ENCODE measurements around the gene KIAA1549.

Gene KIAA1549

DNA sequence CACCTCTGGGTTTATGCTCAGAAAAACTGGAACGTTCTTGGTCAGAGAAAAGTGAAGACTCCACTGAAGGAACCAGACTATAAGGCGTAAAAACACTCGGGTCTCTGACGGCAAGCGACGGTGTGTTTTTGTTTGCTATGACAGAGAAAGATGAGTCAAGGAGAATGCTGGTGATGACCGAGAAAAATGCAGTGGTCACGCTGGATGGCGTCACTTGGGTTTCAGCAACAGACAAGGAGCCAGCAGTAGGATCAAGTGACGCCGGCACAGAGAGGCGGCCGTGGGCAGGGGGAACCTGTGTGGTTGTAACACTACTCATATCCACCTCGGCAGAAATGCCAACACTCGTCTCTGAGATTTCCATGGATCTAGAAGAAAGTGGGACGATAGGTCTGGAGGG, 63.4 kb downstream of the KIAA1549 start:
- Mint-ChIP-seq H3K9me3 (no peaks in the 10 kb centered on the region), H3K36me3 (ENCODE audit: low read depth) (no peaks in the 10 kb centered on the region), H3K4me1 (ENCODE audit: low read depth) (no peaks in the 10 kb centered on the region), H3K27ac (no peak overlapping the region), H3K4me3 (no peak overlapping the region), H3K27me3 (no peaks in the 10 kb centered on the region)

DNA sequence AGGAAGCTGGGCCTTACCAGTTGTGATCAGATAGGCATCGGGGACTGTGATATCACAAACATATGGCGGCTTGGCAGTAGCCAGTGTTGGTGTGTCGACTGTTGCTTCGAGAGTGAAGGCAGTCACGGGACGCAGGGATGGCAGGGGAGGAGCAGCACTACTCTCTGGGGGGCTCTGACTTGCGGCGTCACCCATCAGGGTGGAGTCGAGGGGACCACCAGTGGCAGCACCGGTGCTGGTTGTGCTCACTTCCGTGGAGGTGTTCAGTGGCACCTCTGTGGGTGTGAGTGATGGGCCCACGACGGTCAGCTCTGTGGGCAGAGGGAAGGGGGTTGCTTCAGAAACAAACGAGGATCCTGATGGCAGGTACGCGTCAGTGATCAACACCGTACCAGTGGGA, 64.5 kb downstream of the KIAA1549 start:
- no peak overlapping the region for H3K27ac Mint-ChIP-seq
- no peaks in the 10 kb centered on the region for H3K36me3 Mint-ChIP-seq (ENCODE audit: low read depth)
- no peaks in the 10 kb centered on the region for H3K4me1 Mint-ChIP-seq (ENCODE audit: low read depth)
- no peaks in the 10 kb centered on the region for H3K9me3 Mint-ChIP-seq
- no peak overlapping the region for H3K4me3 Mint-ChIP-seq
- no peaks in the 10 kb centered on the region for H3K27me3 Mint-ChIP-seq

GRCh38 chr7:138916275-138916674, 64.9 kb downstream of the KIAA1549 start:
- no peaks in the 10 kb centered on the region for H3K27me3 Mint-ChIP-seq

GRCh38 chr7:138913783-138914182, 67.4 kb downstream of the KIAA1549 start:
- no peak overlapping the region for H3K4me3 Mint-ChIP-seq
- H3K9me3 Mint-ChIP-seq = no peaks in the 10 kb centered on the region
- H3K36me3 Mint-ChIP-seq (ENCODE audit: low read depth) = no peaks in the 10 kb centered on the region
- no peaks in the 10 kb centered on the region for H3K27me3 Mint-ChIP-seq
- no peaks in the 10 kb centered on the region for H3K4me1 Mint-ChIP-seq (ENCODE audit: low read depth)
- no peak overlapping the region for H3K27ac Mint-ChIP-seq

More at GRCh38 chr7:138916275-138916674, 64.9 kb downstream of the KIAA1549 start:
- Mint-ChIP-seq H3K36me3 (ENCODE audit: low read depth) (no peaks in the 10 kb centered on the region), H3K9me3 (no peaks in the 10 kb centered on the region), H3K4me3 (no peak overlapping the region), H3K27ac (no peak overlapping the region), H3K4me1 (ENCODE audit: low read depth) (no peaks in the 10 kb centered on the region)

DNA sequence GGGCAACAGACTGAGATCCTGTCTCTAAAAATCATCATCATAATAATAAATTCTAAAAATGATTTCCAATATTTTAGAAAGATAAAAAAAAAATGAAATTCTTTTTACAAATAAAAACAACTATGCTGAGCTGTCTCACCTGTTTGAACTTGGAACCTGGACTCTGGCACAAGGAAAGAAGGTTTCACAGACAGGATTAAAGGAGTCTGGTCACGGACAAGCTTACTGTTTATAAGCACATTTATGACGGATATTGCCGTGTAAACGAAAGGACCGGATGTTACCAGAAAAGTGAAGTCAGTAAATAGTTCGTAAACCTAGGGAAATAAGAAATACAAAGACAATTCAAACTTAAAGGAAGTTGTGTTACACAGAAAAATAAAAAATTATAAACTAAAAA, 70.2 kb downstream of the KIAA1549 start:
- H3K36me3 Mint-ChIP-seq (ENCODE audit: low read depth) = no peaks in the 10 kb centered on the region
- no peaks in the 10 kb centered on the region for H3K9me3 Mint-ChIP-seq

GRCh38 chr7:138907850-138908249, 73.3 kb downstream of the KIAA1549 start:
- Mint-ChIP-seq H3K27me3 (peaks cover 3% of the 10 kb centered on the region), H3K4me1 (ENCODE audit: low read depth) (peaks cover 19% of the 10 kb centered on the region), H3K36me3 (ENCODE audit: low read depth) (no peaks in the 10 kb centered on the region)

More for the DNA sequence above, 70.2 kb downstream of the KIAA1549 start:
- no peak overlapping the region for H3K4me3 Mint-ChIP-seq
- H3K4me1 Mint-ChIP-seq (ENCODE audit: low read depth) = no peaks in the 10 kb centered on the region
- no peak overlapping the region for H3K27ac Mint-ChIP-seq
- no peaks in the 10 kb centered on the region for H3K27me3 Mint-ChIP-seq

DNA sequence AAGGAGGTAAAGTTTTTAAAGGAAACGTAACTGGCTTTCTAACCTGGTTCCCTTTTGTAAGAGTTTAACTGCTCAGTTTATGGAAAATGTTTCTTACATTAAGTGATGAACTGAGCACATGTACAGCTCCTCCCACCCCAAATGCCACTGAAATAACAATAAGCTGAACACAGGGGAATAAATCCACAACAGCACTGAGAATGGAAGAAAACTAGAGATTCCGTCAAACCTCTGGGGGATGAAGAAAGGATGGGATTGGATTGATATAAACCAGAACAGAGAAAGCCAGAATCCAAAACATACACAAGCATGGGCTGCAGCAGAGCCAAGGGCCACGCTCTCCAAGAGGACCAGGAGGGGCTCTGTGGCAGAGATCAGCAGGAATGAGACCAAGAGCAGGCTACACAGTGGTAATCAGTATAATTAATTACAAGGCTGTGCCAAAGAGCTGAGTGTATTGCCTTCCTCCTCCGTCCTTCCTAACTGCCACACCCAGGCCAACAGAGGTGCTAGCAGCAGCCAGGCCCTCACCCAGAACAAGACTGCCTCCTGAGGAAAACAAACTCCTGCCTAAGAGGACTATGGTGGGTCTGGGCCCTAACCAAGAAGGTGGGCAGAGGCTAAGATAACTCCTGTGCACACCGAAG, 73.9 kb downstream of the KIAA1549 start:
- Mint-ChIP-seq H3K4me1 (ENCODE audit: low read depth) (peaks cover 24% of the 10 kb centered on the region), H3K27me3 (peaks cover 3% of the 10 kb centered on the region), H3K4me3 (no peak overlapping the region), H3K9me3 (no peaks in the 10 kb centered on the region), H3K36me3 (ENCODE audit: low read depth) (no peaks in the 10 kb centered on the region), H3K27ac (no peak overlapping the region)

More at GRCh38 chr7:138907850-138908249, 73.3 kb downstream of the KIAA1549 start:
- no peak overlapping the region for H3K4me3 Mint-ChIP-seq
- no peaks in the 10 kb centered on the region for H3K9me3 Mint-ChIP-seq
- H3K27ac Mint-ChIP-seq = no peak overlapping the region

DNA sequence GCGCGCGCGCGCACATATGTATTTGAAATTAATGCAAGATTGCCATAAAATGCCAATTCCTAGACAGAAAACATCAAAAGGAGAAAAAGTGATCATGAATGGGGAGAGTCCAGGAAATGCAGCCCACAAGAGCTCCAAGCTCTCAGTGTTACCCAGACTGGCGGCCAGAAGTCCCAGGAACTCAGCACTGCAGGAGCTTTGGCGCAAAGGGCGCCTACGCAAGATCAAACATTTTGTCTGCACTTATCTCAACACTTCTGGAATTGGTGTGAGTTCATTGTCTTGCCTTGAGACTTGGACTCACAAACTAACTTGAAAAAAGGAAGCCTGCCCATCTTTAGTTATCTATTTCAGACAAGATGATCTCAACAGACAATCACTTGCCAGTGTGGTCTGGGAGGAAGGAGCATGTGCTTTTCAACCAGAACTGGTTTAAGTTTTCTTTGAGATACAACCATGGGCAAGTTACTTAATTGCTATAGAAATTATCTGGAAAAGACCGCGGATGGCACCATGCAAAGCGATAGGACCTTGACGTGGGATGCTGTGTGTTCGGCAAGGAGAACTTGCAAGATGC, 77.2 kb downstream of the KIAA1549 start:
- Mint-ChIP-seq H3K9me3 (no peaks in the 10 kb centered on the region), H3K4me3 (peak overlapping the region; percentile 74), H3K27ac (peak overlapping the region; percentile 92), H3K27me3 (peaks cover 3% of the 10 kb centered on the region), H3K4me1 (ENCODE audit: low read depth) (peaks cover 49% of the 10 kb centered on the region), H3K36me3 (ENCODE audit: low read depth) (no peaks in the 10 kb centered on the region)

GRCh38 chr7:138903186-138903820, 77.9 kb downstream of the KIAA1549 start:
- Mint-ChIP-seq H3K27me3 (peaks cover 3% of the 10 kb centered on the region), H3K36me3 (ENCODE audit: low read depth) (no peaks in the 10 kb centered on the region), H3K4me3 (peak overlapping the region; percentile 74), H3K27ac (peak overlapping the region; percentile 92), H3K9me3 (no peaks in the 10 kb centered on the region), H3K4me1 (ENCODE audit: low read depth) (peaks cover 56% of the 10 kb centered on the region)

DNA sequence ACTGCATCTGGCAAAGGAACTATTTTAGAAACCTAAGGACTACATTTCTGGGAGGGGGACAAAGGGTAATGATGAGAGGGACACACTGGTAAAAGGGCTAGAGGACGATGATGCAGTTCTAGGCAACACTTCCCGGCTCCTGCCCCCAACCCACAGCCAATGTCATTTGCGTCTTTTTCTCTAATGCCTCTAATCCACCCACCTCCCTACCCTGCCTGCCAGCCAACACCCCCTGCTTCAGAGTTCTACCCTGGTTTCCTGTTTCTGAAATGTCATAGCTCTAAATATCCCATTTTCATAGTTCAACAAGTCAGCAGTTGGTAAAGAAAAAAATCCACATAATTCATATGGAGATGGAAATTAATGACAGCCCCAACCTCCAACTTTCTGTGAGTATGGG, 79.0 kb downstream of the KIAA1549 start:
- Mint-ChIP-seq H3K4me3 (peak overlapping the region; percentile 74), H3K4me1 (ENCODE audit: low read depth) (peaks cover 65% of the 10 kb centered on the region), H3K27ac (peak overlapping the region; percentile 92), H3K27me3 (peaks cover 3% of the 10 kb centered on the region), H3K9me3 (no peaks in the 10 kb centered on the region), H3K36me3 (ENCODE audit: low read depth) (no peaks in the 10 kb centered on the region)

DNA sequence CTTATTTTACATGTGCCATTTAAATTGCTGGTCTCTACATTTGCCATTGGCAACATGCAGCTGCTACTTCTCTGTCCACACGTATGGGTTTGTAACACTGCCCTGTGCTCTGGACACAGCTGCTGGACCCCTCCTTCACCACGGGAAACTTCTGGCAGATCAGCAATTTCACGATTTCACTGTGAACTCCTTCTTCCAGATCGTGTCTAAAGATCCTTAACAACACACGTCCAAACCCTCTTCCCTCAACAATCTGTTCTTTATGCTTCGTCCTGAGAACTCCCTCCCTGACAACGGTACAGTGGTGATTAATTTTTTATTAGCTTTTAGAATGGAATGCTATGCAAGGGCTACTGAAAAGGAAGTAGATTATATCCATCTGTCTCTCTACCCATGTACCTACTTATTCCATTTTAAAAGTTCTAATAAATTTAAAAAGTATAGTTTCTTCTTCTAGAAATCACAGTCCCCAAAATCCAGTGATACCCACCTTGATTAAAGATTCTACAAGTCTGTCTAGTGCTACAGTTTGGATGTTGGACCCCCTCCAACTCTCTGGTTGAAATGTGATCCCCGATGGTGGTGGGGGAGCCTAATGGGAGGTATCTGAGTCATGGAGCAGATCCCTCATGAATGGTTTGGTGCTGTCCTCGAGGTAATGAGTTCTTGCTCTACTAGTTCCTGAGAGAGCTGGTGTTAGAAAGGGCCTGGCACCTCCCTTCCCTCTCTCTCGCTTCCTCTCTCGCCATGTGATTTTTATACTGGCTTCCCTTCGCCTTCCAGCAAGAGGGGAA, 81.0 kb downstream of the KIAA1549 start:
- Mint-ChIP-seq H3K4me1 (ENCODE audit: low read depth) (peaks cover 65% of the 10 kb centered on the region), H3K4me3 (no peak overlapping the region), H3K27me3 (peaks cover 9% of the 10 kb centered on the region), H3K27ac (peak overlapping the region; percentile 40), H3K9me3 (no peaks in the 10 kb centered on the region), H3K36me3 (ENCODE audit: low read depth) (no peaks in the 10 kb centered on the region)

- Mint-ChIP-seq H3K27me3 (peaks cover 9% of the 10 kb centered on the region), H3K4me3 (no peak overlapping the region), H3K9me3 (no peaks in the 10 kb centered on the region), H3K36me3 (ENCODE audit: low read depth) (no peaks in the 10 kb centered on the region), H3K27ac (peak overlapping the region; percentile 81), H3K4me1 (ENCODE audit: low read depth) (peaks cover 55% of the 10 kb centered on the region)
Observed at GRCh38 chr7:138898802-138899201, 82.4 kb downstream of the KIAA1549 start.

- no peaks in the 10 kb centered on the region for H3K36me3 Mint-ChIP-seq (ENCODE audit: low read depth)
- peaks cover 6% of the 10 kb centered on the region for H3K27me3 Mint-ChIP-seq
- H3K9me3 Mint-ChIP-seq = no peaks in the 10 kb centered on the region
- peak overlapping the region; percentile 81 for H3K27ac Mint-ChIP-seq
- peak overlapping the region; percentile 6 for H3K4me3 Mint-ChIP-seq
- H3K4me1 Mint-ChIP-seq (ENCODE audit: low read depth) = peaks cover 50% of the 10 kb centered on the region
Observed at GRCh38 chr7:138898255-138898654, 82.9 kb downstream of the KIAA1549 start.

GRCh38 chr7:138895679-138896078, 85.5 kb downstream of the KIAA1549 start:
- Mint-ChIP-seq H3K36me3 (ENCODE audit: low read depth) (no peaks in the 10 kb centered on the region), H3K4me1 (ENCODE audit: low read depth) (peaks cover 28% of the 10 kb centered on the region), H3K9me3 (no peaks in the 10 kb centered on the region), H3K27ac (no peak overlapping the region), H3K4me3 (no peak overlapping the region), H3K27me3 (peaks cover 6% of the 10 kb centered on the region)

- Mint-ChIP-seq H3K27me3 (peaks cover 6% of the 10 kb centered on the region), H3K4me3 (no peak overlapping the region), H3K27ac (no peak overlapping the region), H3K9me3 (no peaks in the 10 kb centered on the region), H3K36me3 (ENCODE audit: low read depth) (no peaks in the 10 kb centered on the region), H3K4me1 (ENCODE audit: low read depth) (peaks cover 8% of the 10 kb centered on the region)
Observed at GRCh38 chr7:138893258-138893657, 87.9 kb downstream of the KIAA1549 start.

All from stimulated activated naive CD8-positive, alpha-beta T cell treated with anti-CD3 and anti-CD28 coated beads, Interleukin-15, Interleukin-2, amounts not matched to agents 100 ng/mL and 50 ng/mL, for 24 hours (primary cell).